ENCODE data around the gene LRRC42.
A peak's percentile ranks its signal among the peaks of the same experiment; 100 is the strongest.

The LRRC42 gene

GRCh38 chr1:54004481-54005049, 58.4 kb downstream of the LRRC42 start:
- DNase-seq (ENCODE audit: low spot score) = no peak

- DNase-seq (ENCODE audit: low spot score) = no peak
These were observed 60.4 kb downstream of the LRRC42 start for GRCh38 chr1:54006508-54006907.

- no peak for DNase-seq (ENCODE audit: low spot score)
These were observed 61.5 kb downstream of the LRRC42 start for GRCh38 chr1:54007613-54008012.

- DNase-seq (ENCODE audit: low spot score) = no peak
These were observed 62.7 kb downstream of the LRRC42 start for GRCh38 chr1:54008876-54009275.

GRCh38 chr1:54009406-54009805, 63.3 kb downstream of the LRRC42 start:
- DNase-seq (ENCODE audit: low spot score) = no peak

GRCh38 chr1:54010415-54011117, 64.4 kb downstream of the LRRC42 start:
- no peak for DNase-seq (ENCODE audit: low spot score)

GRCh38 chr1:54011316-54012007, 65.3 kb downstream of the LRRC42 start:
- no peak for DNase-seq (ENCODE audit: low spot score)

GRCh38 chr1:54012008-54012325, 65.8 kb downstream of the LRRC42 start:
- DNase-seq (ENCODE audit: low spot score) = no peak

GRCh38 chr1:54012863-54013262, 66.7 kb downstream of the LRRC42 start:
- DNase-seq (ENCODE audit: low spot score) = no peak

- DNase-seq (ENCODE audit: low spot score) = no peak
These were observed 67.4 kb downstream of the LRRC42 start for GRCh38 chr1:54013393-54014008.

GRCh38 chr1:54014009-54014629, 68.0 kb downstream of the LRRC42 start:
- no peak for DNase-seq (ENCODE audit: low spot score)

GRCh38 chr1:54016343-54017282, 70.5 kb downstream of the LRRC42 start:
- peak; percentile 87 for DNase-seq (ENCODE audit: low spot score)

All from HuH-7.5 (cell line).